Glutamatergic neuron (in vitro differentiated cells): ENCODE measurements around the gene PIK3C2B. TPM values are rescaled to one million over a fixed set of nuclear protein-coding genes. Genes with fewer than 3 reads are reported as not detected.

Experiments used
- DNase-seq: peaks from one replicate; pipeline ENCODE4 v3.0.0; 2022
- H3K27ac Mint-ChIP-seq: one replicate; pipeline ENCODE4 v1.8.0; 2020; ENCODE audit warnings: mild to moderate bottlenecking, mixed read lengths, inconsistent platforms; ENCODE audit not compliant: unreplicated experiment
- H3K27me3 Mint-ChIP-seq: one replicate; pipeline ENCODE4 v1.8.0; 2020; ENCODE audit warnings: mild to moderate bottlenecking, moderate library complexity, mixed read lengths, inconsistent platforms; ENCODE audit not compliant: unreplicated experiment
- H3K36me3 Mint-ChIP-seq: one replicate; pipeline ENCODE4 v1.8.0; 2020; ENCODE audit warnings: mild to moderate bottlenecking, mixed read lengths, inconsistent platforms; ENCODE audit not compliant: unreplicated experiment
- H3K4me1 Mint-ChIP-seq: one replicate; pipeline ENCODE4 v1.8.0; 2020; ENCODE audit warnings: mild to moderate bottlenecking, low read depth, mixed read lengths, inconsistent platforms; ENCODE audit not compliant: unreplicated experiment
- H3K4me3 Mint-ChIP-seq: one replicate; pipeline ENCODE4 v1.8.0; 2020; ENCODE audit warnings: mild to moderate bottlenecking, mixed read lengths, inconsistent platforms; ENCODE audit not compliant: unreplicated experiment
- H3K9me3 Mint-ChIP-seq: one replicate; pipeline ENCODE4 v1.8.0; 2020; ENCODE audit warnings: mild to moderate bottlenecking, moderate library complexity, mixed read lengths, inconsistent platforms; ENCODE audit not compliant: unreplicated experiment
- CTCF ChIP-seq: fragments of 200-600 bp; sonication (generic); IDR thresholded peaks from one replicate; pipeline ENCODE4 v1.5.0; 2021; ENCODE audit not compliant: partially characterized antibody, unreplicated experiment
- total RNA-seq: library from RNA; stranded (reverse); fragmentation: NEBNext Ultra II Directional; extraction: Animal tissue kit (Norgen Biotek cat#: 25700); gene quantifications from one replicate; pipeline ENCODE4 v1.2.1, GENCODE V29; 2021; ENCODE audit not compliant: unreplicated experiment

The PIK3C2B gene
- total RNA-seq, 1 donor from 2014 or later, result 156 TPM

- Mint-ChIP-seq H3K36me3 (peaks cover 21% of the 10 kb centered on the region), H3K4me1 (peaks cover 35% of the 10 kb centered on the region), H3K27me3 (peaks cover 13% of the 10 kb centered on the region), H3K27ac (no peak overlapping the region), H3K4me3 (no peak overlapping the region), H3K9me3 (peaks cover 10% of the 10 kb centered on the region)
- no peak for TF ChIP-seq CTCF
- no peak for DNase-seq
Measured at GRCh38 chr1:204468766-204469302, 25.8 kb downstream of the PIK3C2B start.

- TF ChIP-seq CTCF, result no peak
- no peak overlapping the region for H3K4me3 Mint-ChIP-seq
- H3K9me3 Mint-ChIP-seq, result peaks cover 8% of the 10 kb centered on the region
- no peak overlapping the region for H3K27ac Mint-ChIP-seq
- peaks cover 13% of the 10 kb centered on the region for H3K27me3 Mint-ChIP-seq
- H3K4me1 Mint-ChIP-seq, result peaks cover 32% of the 10 kb centered on the region
- no peak for DNase-seq
- peaks cover 21% of the 10 kb centered on the region for H3K36me3 Mint-ChIP-seq
Measured at GRCh38 chr1:204468206-204468605, 26.4 kb downstream of the PIK3C2B start.

GRCh38 chr1:204466416-204467405 is 27.9 kb downstream of the PIK3C2B start:
- Mint-ChIP-seq H3K27me3 (peaks cover 13% of the 10 kb centered on the region), H3K27ac (peak overlapping the region; percentile 81), H3K4me3 (peak overlapping the region; percentile 65)

GRCh38 chr1:204465546-204466415 is 28.8 kb downstream of the PIK3C2B start:
- Mint-ChIP-seq H3K4me3 (peak overlapping the region; percentile 68), H3K4me1 (peaks cover 38% of the 10 kb centered on the region), H3K27me3 (peaks cover 19% of the 10 kb centered on the region), H3K9me3 (peaks cover 8% of the 10 kb centered on the region), H3K27ac (peak overlapping the region; percentile 81), H3K36me3 (peaks cover 26% of the 10 kb centered on the region)
- TF ChIP-seq CTCF, result no peak
- peak; percentile 69 for DNase-seq

More at GRCh38 chr1:204466416-204467405, 27.9 kb downstream of the PIK3C2B start:
- TF ChIP-seq CTCF, result no peak
- Mint-ChIP-seq H3K36me3 (peaks cover 21% of the 10 kb centered on the region), H3K4me1 (peaks cover 35% of the 10 kb centered on the region), H3K9me3 (peaks cover 8% of the 10 kb centered on the region)
- DNase-seq, result no peak
